GM15510 (cell line): ENCODE measurements around the gene JAG2.

Source experiments
- POLR2A ChIP-seq: IDR thresholded peaks from 3 replicates; pipeline ENCODE4 v1.6.1; 2011; ENCODE audit warnings: borderline replicate concordance; ENCODE audit not compliant: insufficient read length; ENCODE audit errors: extremely low read depth

The JAG2 gene

GRCh38 chr14:105117710-105118385 is 50.7 kb downstream of the JAG2 start:
- TF ChIP-seq POLR2A = no peak

DNA sequence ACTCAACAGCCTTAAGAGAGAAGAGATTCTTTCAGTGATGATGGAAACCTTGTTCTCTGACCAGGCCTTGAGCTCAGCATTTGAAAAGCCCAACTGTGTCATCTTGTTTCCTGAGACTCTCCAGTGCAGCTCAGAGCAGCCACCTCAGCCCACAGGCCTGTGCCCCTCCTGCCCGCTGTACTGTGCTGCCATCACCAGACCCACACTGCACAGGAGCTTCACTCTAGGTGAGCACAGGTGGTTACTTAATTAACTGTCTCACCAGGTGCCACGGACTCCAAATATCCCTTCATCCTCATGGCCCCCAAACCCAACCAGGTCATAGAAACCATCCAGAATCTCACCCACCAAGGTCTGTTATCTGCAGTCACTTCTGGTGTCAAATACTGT is 51.3 kb downstream of the JAG2 start:
- no peak for TF ChIP-seq POLR2A

DNA sequence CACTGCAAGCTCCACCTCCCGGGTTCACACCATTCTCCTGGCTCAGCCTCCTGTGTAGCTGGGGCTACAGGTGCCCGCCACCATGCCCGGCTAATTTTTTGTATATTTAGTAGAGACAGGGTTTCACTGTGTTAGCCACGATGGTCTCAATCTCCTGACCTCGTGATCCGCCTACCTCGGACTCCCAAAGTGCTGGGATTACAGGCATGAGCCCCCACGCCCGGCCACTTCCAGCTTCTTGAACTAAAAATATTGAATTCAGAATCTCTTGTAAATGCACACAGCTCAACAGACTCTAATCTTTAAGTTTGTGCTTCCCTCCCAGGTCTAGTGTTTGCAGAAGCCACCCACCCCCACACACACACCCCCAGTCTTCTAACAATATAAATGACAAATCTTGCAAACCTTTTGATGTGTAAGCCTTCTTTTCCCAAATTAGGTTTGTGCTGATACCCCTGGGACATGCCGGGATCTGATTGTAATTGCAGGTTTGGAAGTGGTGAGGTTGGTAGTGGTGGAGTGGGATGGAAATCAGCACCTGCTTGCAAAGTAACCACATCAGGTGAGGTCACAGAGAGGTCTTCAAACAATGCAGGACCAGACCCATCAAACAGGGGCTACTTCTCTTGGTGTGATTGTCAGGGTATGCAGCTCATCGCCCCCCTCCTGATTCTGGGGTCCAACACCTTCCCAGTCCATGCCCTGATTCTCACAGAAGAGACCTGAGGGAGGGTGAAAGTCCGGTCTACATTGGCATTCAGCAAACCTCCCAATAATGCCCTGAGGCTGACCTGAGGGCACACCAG is 51.9 kb downstream of the JAG2 start:
- no peak for TF ChIP-seq POLR2A

DNA sequence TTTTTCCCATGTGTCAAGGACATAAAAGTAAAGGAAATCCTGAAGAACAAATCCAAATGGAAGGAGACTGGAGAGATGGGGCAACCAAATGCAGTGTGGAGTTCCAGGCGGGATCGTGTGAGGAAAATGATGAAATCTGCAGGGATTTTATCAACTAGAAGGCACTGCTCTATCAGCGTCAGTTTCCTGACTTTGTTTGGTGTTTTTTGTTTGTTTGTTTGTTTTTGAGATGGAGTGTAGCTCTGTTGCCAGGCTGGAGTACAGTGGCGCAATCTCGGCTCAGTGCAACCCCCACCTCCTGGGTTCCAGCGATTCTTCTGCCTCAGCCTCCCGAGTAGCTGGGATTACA is 60.1 kb downstream of the JAG2 start:
- no peak for TF ChIP-seq POLR2A

GRCh38 chr14:105107781-105108515 is 60.6 kb downstream of the JAG2 start:
- no peak for TF ChIP-seq POLR2A

DNA sequence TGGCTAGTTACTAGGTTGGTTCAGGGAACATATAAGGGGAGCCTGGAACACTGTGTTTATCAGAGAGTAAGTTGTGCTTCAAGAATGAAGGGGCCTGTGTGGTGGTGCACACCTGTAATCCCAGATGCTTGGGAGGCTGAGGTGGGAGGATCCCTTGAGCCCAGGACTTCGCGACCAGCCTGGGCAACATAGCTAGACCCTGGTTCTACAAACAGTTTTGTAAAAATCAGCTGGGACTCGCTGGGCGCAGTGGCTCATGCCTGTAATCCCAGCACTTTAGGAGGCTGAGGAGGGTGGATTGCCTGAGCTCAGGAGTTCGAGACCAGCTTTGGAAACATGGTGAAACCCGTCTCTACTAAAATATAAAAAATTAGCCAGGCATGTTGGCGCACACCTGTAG is 61.2 kb downstream of the JAG2 start:
- TF ChIP-seq POLR2A = no peak

DNA sequence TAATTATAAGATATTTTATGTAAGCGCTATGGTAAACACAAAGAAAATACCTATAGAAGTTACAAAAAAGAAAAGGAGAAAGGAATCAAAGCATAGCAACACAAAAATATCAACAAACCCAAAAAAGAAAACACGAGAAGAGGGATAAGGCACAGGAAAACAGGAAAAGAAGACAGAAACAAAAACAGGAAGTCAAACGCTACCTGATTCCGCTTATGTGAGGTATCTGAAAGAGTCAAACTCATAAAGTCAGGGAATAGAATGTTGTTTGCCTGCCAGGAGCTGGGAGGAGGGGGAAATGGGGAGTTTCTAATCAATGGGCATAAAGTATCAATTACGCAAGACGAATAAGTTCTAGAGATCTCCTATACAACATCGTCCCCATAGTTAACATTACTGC is 63.4 kb downstream of the JAG2 start:
- TF ChIP-seq POLR2A = no peak

DNA sequence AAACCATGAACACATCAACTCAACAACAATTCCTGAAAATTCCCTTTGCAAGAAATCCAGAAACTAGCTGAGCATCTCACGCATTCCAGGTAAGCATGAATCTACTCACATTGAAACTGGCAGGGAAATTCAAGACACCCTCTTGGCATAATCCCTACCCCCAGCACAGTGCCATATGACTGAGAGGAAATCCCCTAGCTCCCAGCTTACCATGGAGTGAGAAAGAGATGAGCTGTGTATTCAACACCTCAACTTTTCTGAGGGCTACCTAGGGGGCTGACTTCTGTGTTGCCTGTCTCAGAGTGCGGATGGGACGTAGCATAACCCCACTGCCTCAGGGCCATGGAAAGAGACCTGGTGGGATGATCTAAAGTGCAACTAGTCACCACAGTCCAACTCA is 65.7 kb downstream of the JAG2 start:
- no peak for TF ChIP-seq POLR2A

- no peak for TF ChIP-seq POLR2A
Measured at GRCh38 chr14:105102361-105102870, 66.2 kb downstream of the JAG2 start.

GRCh38 chr14:105100910-105101309 is 67.7 kb downstream of the JAG2 start:
- no peak for TF ChIP-seq POLR2A

GRCh38 chr14:105099778-105100177 is 68.8 kb downstream of the JAG2 start:
- TF ChIP-seq POLR2A = no peak

GRCh38 chr14:105098316-105098715 is 70.3 kb downstream of the JAG2 start:
- TF ChIP-seq POLR2A = no peak

DNA sequence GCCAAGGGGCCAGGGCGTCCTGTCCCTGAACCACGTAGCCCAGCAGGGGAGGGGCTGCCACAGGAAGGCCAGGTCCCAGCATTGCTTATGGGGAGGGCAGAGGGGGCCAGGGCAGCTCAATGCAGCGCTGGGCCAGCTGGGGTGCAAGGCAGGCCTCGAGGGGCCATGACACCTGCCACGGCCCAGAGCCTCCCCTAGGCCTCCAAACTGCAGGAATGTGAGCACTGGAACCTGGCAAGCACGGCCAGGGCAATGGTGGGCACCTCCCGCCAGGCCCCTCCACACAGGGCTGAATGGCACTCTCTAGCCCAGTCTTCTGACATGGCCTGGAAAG is 70.8 kb downstream of the JAG2 start:
- no peak for TF ChIP-seq POLR2A

DNA sequence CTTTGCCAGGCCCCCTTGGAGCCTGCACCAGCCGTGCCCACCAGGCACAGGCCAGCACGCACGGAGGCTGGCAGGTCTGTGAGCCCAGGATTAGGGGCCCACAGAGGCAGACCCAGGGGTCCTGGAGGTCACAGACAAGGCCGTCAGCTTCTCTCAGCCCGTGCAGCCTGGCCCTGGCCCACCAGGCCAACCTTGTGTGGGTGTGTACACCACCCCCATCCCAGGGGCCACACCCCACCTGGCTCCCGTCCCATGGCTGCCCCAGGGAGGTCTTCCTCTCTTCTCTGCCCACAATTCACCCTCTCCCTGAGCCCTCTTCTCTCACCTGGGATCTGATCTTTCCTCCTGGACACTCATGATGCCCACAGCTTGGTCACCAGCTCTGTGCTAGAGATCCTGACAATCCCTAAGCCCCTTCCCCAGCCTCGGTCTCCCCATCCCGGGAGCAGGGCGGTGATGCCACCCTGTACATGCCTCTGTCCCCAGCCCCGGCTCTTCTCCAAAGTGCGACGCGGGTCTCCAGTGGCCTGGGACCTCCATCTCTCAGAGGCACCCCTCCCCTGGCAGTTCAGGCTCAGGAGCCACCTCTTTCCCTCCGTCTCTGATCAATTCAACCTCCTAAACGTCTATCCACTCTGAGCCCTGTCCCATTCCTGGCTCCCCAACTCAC is 72.2 kb downstream of the JAG2 start:
- no peak for TF ChIP-seq POLR2A

DNA sequence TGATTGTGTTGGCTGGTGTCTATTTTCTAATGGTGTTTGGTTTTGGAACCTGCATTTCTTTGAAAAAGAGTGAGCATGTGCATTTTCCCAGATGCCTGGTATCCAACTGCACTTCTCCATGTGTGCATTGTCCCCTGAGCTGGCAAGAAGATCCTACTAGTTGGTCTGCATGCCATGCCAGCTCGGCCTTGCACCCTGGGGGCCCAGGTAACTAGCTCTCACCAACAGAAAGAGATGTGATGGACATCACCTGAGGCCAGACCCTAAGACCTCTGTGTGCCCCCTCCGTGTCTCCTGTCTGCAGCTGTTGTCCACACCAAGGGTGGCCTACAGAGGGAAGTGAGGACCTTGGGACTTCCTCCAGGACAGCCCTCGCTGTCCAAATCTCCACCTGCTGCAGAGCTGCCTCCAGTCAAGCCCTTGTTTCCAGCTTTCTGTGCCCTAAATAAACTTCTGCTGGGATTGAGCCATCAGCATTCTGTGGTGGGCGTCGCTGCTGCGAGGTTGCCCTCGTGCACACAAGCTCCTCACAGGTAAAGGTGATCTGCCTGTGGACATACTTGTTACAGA is 73.3 kb downstream of the JAG2 start:
- TF ChIP-seq POLR2A = no peak
